Measurements from ENCODE around the gene TMEM175.

GRCh38 chr4:951186-951585 is 18.9 kb downstream of the TMEM175 start:
- TF ChIP-seq EZH2 (IDR thresholded peaks at IDR 0.05; ENCODE audit: low read length) (no peak), CTCF (optimal IDR thresholded peaks at IDR 0.05 in 1 of 3, IDR thresholded peaks at IDR 0.05 in 1 of 3, conservative IDR thresholded peaks at IDR 0.05 in 1 of 3; ENCODE audit: extremely low read depth in 1 of 3, insufficient read depth in 2 of 3, low read length in 3 of 3) (no peak)
